HepG2 (cell line): Measurements from ENCODE around the gene DYSF. TPM values are rescaled to one million over a fixed set of nuclear protein-coding genes. Genes with fewer than 3 reads are reported as not detected.

Source experiments
- FIP1L1 ChIP-seq: fragments of 200-400 bp; formaldehyde crosslinking; IDR thresholded peaks from 2 replicates; pipeline ENCODE4 v1.6.1; 2018; ENCODE audit warnings: low read depth, mild to moderate bottlenecking, low read length, moderate library complexity, borderline replicate concordance; ENCODE audit not compliant: insufficient read depth
- GABPB1 ChIP-seq: IDR thresholded peaks from 2 replicates; pipeline ENCODE4 v1.6.1; 2016; ENCODE audit warnings: mild to moderate bottlenecking, missing genetic modification reagents, moderate library complexity, missing compliant biosample characterization
- HCFC1 ChIP-seq: fragments of 150-350 bp; IDR thresholded peaks from 2 replicates; pipeline ENCODE4 v1.6.1; 2014; ENCODE audit warnings: low read depth, low read length
- MBNL3 ChIP-seq: fragments of 250-450 bp; sonication (Bioruptor Pico); conservative IDR thresholded peaks from 2 replicates; pipeline ENCODE4 v1.8.0; 2022; ENCODE audit warnings: mild to moderate bottlenecking, inconsistent platforms
- ONECUT2 ChIP-seq: sonication (generic); formaldehyde crosslinking; IDR thresholded peaks from 2 replicates; pipeline ENCODE4 v1.4.0; 2020; ENCODE audit warnings: missing genetic modification reagents
- RORA ChIP-seq: sonication (generic); formaldehyde crosslinking; IDR thresholded peaks from 2 replicates; pipeline ENCODE4 v1.5.0; 2020; ENCODE audit warnings: mild to moderate bottlenecking, missing genetic modification reagents, moderate library complexity
- STAT6 ChIP-seq: sonication (generic); formaldehyde crosslinking; IDR thresholded peaks from 2 replicates; pipeline ENCODE4 v1.4.0; 2020; ENCODE audit warnings: missing genetic modification reagents, mild to moderate bottlenecking, borderline replicate concordance
- ZFP1 ChIP-seq: IDR thresholded peaks from 2 replicates; pipeline ENCODE4 v1.6.1; 2016
- ZHX2 ChIP-seq, 2 experiments: sonication (generic) in 1 of 2; formaldehyde crosslinking in 1 of 2; IDR thresholded peaks; 2 replicates each; pipeline versions ENCODE4 v1.6.1 to v1.9.0; 2014 to 2022; ENCODE audit warnings: antibody characterized with exemption in 1 of 2, borderline replicate concordance in 1 of 2, inconsistent platforms in 1 of 2, low read depth in 1 of 2, missing genetic modification reagents in 1 of 2
- ZNF205 ChIP-seq: IDR thresholded peaks from 2 replicates; pipeline ENCODE4 v1.6.1; 2018; ENCODE audit warnings: missing biosample characterization, missing genetic modification reagents
- ZNF3 ChIP-seq: IDR thresholded peaks from 2 replicates; pipeline ENCODE4 v1.7.0; 2017; ENCODE audit warnings: inconsistent platforms
- ZNF546 ChIP-seq: sonication (generic); formaldehyde crosslinking; conservative IDR thresholded peaks from 2 replicates; pipeline ENCODE4 v1.8.1; 2023; ENCODE audit warnings: mild to moderate bottlenecking, missing genetic modification reagents
- ZNF605 ChIP-seq: sonication (generic); formaldehyde crosslinking; IDR thresholded peaks from 2 replicates; pipeline ENCODE4 v1.8.0; 2022; ENCODE audit warnings: mild to moderate bottlenecking, missing genetic modification reagents
- ZNF720 ChIP-seq: sonication (generic); formaldehyde crosslinking; IDR thresholded peaks from 2 replicates; pipeline ENCODE4 v1.4.0; 2020; ENCODE audit warnings: missing genetic modification reagents
- ZNF883 ChIP-seq: sonication (generic); formaldehyde crosslinking; IDR thresholded peaks from 2 replicates; pipeline ENCODE4 v1.5.1; 2020; ENCODE audit warnings: mild to moderate bottlenecking, missing genetic modification reagents; ENCODE audit errors: not compliant biosample characterization
- polyA plus RNA-seq, 8 experiments: library from polyadenylated mRNA; depleted of rRNA in 3 of 8; stranded (reverse) in 7 of 8; unstranded in 1 of 8; fragments of >200 nt; fragmentation: Illumina TruSeq in 4 of 8; extraction: Trizol in 4 of 8; gene quantifications; 2 replicates each; pipeline versions ENCODE4 v1.2.1 to v1.2.3, GENCODE V29; 2011 to 2016; ENCODE audit warnings: low read depth in 4 of 8, missing spikeins in 1 of 8, mixed read lengths in 1 of 8; ENCODE audit not compliant: insufficient read depth in 1 of 8
- total RNA-seq, 5 experiments: library from RNA; depleted of rRNA; stranded (reverse); fragments of >200 nt; fragmentation: Illumina TruSeq; extraction: Trizol; gene quantifications; 2 replicates each; pipeline ENCODE4 v1.2.3, GENCODE V29; 2016; ENCODE audit warnings: low read depth in 1 of 5
- TF ChIP-seq, protein P1 (sequence below): sonication (generic); formaldehyde crosslinking; IDR thresholded peaks from 2 replicates; pipeline ENCODE4 v1.5.1; 2020; ENCODE audit warnings: missing genetic modification reagents, mild to moderate bottlenecking, borderline replicate concordance

DYSF gene
- total and polyA plus RNA-seq, 2 of the 13 experiments (the other 11 are each of a cell fraction or from before 2014, with no cell fraction given) = 0.15 to 2.4 TPM

- TF ChIP-seq ZNF205 (CRISPR knock-in tag) (no peak), ZNF546 (no peak), ZFP1 (CRISPR knock-in tag) (no peak; the same call in 1 of the 2 replicates), ZNF3 (peak; percentile 61; the same call in 1 of the 2 replicates), ZNF605 (CRISPR knock-in tag) (peak; percentile 64; the same call in 1 of the 2 replicates), MBNL3 (CRISPR knock-in tag) (no peak), ZNF720 (CRISPR knock-in tag) (no peak), RORA (CRISPR knock-in tag) (no peak), FIP1L1 (no peak), HCFC1 (no peak), ONECUT2 (peak; percentile 78), ZHX2 (IDR thresholded peaks at IDR 0.05; ENCODE audit: low read depth) (peak; percentile 67; the same call in 1 of the 2 replicates), ZHX2 (CRISPR knock-in tag; IDR thresholded peaks at IDR 0.05; ENCODE audit: borderline replicate concordance) (no peak), STAT6 (CRISPR knock-in tag) (no peak), ZNF883 (CRISPR knock-in tag) (no peak), GABPB1 (CRISPR knock-in tag) (peak; percentile 72)
- TF ChIP-seq, protein P1, sequence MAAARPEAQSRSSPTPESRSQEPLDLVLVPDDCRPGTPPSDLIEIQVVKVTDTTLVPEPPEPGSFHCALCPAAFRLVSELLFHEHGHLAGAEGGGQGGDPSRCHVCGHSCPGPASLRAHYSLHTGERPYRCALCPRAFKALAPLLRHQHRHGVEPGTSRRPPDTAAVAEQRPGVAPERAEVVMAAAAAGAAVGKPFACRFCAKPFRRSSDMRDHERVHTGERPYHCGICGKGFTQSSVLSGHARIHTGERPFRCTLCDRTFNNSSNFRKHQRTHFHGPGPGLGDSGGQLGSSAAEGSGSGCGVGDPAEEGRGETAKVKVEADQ (CRISPR knock-in tag) = no peak
Measured at GRCh38 chr2:71531522-71532047, 78.2 kb downstream of the DYSF start (continued).
